NCI-H146 treated with DMSO at 0.1 percent for 48 hours (cell line): ENCODE measurements around the gene KDM4B.

ENCODE experiments used
- DNase-seq: peaks from one replicate; lab custom pipeline; 2025; ENCODE audit not compliant: unreplicated experiment; lab: John Stamatoyannopoulos, UW

KDM4B gene

GRCh38 chr19:5119297-5119998, 150.5 kb downstream of the KDM4B start:
- no peak for DNase-seq

- DNase-seq = no peak
Measured at GRCh38 chr19:5120321-5120720, 151.4 kb downstream of the KDM4B start.

- DNase-seq = no peak
Measured at GRCh38 chr19:5120833-5121232, 151.9 kb downstream of the KDM4B start.

GRCh38 chr19:5121266-5122120, 152.6 kb downstream of the KDM4B start:
- DNase-seq = no peak

- DNase-seq = no peak
Measured at GRCh38 chr19:5122121-5122400, 153.1 kb downstream of the KDM4B start.

GRCh38 chr19:5122671-5123409, 153.9 kb downstream of the KDM4B start:
- no peak for DNase-seq

- no peak for DNase-seq
Measured at GRCh38 chr19:5123646-5124045, 154.7 kb downstream of the KDM4B start.

- DNase-seq = no peak
Measured at GRCh38 chr19:5124111-5124855, 155.4 kb downstream of the KDM4B start.

- DNase-seq = no peak
Measured at GRCh38 chr19:5125376-5125775, 156.5 kb downstream of the KDM4B start.

GRCh38 chr19:5125797-5126497, 157.0 kb downstream of the KDM4B start:
- DNase-seq = no peak

GRCh38 chr19:5126498-5127223, 157.7 kb downstream of the KDM4B start:
- no peak for DNase-seq

GRCh38 chr19:5127717-5128116, 158.8 kb downstream of the KDM4B start:
- no peak for DNase-seq

- DNase-seq = no peak
Measured at GRCh38 chr19:5128251-5128935, 159.5 kb downstream of the KDM4B start.

GRCh38 chr19:5128936-5129389, 160.1 kb downstream of the KDM4B start:
- no peak for DNase-seq

GRCh38 chr19:5129691-5130090, 160.8 kb downstream of the KDM4B start:
- no peak for DNase-seq

- DNase-seq = no peak
Measured at GRCh38 chr19:5130371-5131030, 161.6 kb downstream of the KDM4B start.

GRCh38 chr19:5131031-5131505, 162.2 kb downstream of the KDM4B start:
- no peak for DNase-seq

GRCh38 chr19:5131506-5132205, 162.7 kb downstream of the KDM4B start:
- DNase-seq = no peak
